GM19193 (cell line): ENCODE data around the gene RAD51B.

Experiments
- POLR2A ChIP-seq: IDR thresholded peaks from 4 replicates; pipeline ENCODE4 v1.6.1; 2011; ENCODE audit not compliant: insufficient read depth, insufficient read length; ENCODE audit errors: extremely low read depth

The RAD51B gene

DNA sequence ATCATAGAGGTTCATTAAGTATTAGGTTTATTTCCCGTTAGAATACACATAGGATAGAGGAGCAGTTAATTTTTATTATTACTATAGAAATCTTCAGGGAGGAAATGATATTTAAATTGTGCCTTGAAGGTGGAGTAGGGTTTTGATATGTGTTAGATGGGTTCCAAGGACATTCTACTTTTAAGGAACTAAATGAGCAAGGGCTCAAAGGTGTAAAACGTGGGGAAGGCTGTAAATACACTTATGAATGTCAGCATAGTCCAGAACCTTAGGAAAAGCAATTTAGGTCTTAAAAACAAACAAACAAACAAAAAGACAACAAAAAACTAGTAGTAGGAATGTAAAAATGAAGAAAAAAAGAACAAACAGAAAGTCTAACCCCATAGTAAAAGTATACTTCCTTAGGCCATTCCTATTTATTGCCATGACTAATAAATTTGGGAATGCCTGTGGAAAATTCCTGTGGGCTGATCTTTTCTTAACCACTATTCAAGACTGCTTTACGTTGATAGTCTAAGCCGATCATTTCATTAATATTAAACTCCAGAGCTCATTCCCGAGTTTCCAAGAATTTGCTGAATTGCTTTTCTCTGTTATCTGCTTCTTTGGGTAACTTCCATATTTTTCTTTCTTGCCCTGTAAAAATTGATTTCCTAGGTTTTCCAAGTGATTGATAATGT lies 180.3 kb downstream of the RAD51B start:
- TF ChIP-seq POLR2A, result no peak

DNA sequence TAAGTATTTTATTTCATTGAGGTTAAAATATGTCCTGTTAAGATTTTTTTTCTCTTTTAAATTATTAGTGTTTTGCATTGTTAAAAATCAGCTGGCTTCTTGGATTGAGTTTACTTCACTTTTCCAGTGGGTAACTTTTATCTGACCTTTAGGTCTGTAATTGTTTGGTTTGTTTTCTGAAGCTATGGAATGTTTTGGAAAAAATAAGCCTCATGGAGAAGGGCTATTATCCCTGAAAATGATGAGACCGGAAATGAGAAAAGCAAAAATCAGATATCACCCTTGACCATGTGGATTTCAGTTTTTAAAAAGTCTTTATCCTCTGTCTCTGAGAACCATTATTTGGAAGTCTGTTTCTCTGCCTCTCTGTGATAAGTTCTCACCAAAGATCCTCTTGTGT lies 180.9 kb downstream of the RAD51B start:
- no peak for TF ChIP-seq POLR2A

DNA sequence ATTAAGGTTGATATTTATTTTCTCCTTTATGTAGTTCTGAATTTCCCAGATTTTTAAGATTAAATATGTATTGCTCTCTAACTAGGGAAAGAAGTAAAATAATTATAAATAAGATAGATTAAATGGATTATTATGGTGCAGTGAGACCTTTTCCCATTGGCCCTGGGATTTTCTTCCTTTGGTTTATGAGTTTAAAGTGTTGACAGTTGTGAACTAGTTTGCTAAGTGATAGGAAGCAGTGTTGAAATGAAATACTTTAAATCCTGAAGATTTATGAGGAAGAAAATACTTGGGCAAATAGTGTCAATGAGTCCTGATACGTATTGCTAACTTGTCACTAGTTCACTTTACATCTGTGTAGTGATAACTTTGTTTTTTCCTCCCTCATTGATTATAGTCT lies 188.9 kb downstream of the RAD51B start:
- TF ChIP-seq POLR2A, result no peak

DNA sequence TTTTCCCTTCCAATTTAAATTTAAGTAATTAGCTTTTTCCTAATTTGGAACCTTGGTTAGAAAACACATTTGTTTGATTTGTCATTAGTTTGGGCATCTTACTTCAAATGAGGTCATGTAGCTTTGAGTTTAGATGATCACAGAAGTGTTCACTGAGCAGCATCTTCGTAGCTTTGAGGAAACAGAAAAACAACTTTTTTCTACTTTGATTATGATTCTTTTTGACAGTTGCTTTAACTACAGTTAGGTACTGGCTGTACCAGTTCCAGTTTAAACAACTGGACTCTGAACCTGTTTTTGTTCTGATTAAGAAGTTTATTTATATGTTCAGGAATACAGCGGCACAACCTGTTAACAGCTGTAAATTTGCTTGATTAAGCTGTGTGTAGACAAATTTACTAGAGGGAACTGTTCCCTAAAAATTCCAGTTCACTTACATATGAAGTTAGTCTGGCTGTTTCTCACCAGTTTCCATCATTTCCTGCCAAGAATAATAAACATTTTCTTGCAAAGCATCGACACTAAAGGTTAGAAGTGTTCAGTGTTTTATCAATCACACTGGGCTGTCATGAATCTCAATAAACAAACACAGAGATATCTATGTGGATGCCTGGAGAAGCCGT lies 191.9 kb downstream of the RAD51B start:
- TF ChIP-seq POLR2A, result no peak

DNA sequence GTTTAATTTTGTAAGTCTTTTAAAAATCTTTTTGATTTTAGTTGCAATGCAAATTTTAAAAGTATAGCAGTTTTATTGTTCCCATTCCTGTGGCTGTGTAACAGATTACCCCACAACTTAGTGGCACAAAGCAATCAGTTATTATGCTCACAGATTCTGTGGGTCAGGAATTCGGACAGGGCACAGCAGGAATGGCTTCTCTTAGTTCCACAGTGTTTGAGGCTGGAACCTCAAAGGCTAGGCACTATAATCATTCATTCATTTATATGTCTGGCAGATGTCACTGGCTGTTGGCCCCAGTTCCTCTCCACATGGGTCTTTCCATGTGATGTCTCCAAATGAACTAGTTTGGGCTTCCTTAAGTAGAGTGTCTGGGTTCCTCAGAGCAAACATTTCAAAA lies 193.3 kb downstream of the RAD51B start:
- TF ChIP-seq POLR2A, result no peak

DNA sequence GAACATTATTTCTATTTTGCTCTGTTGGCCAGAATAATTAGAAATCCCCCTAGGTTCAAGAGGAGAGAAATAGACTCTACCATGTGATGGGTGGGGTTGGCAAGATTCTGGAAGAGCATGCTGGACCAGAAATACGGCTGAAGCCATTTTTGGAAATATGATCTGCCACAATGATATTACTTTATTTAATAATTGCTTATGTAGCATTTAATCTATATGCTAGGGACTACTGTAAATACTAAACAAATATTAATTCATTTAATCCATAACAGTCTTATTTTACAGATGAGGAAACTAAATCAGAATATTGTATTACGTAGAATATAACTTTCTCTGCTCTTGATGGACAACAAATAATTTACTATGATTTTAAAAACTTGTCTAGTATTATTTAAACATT lies 193.7 kb downstream of the RAD51B start:
- TF ChIP-seq POLR2A, result no peak

DNA sequence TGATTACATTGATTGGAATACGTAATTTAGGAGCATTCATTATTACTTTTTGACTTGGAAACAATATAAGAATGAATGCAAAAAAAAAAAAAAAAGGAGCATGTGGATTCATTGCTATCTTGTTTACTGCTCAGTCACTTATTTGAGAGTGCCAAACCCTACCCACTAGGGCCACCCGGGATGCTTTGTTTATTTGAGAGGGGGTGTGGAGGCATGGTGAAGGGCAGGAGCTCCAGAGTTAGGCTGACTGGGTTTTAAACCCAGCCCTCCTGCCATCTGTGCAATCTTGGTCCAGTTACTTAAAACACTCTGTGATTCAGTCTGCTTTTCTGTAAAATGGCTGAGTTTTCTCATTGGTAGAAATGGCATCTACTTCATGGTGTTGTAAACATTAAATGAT lies 195.2 kb downstream of the RAD51B start:
- no peak for TF ChIP-seq POLR2A

DNA sequence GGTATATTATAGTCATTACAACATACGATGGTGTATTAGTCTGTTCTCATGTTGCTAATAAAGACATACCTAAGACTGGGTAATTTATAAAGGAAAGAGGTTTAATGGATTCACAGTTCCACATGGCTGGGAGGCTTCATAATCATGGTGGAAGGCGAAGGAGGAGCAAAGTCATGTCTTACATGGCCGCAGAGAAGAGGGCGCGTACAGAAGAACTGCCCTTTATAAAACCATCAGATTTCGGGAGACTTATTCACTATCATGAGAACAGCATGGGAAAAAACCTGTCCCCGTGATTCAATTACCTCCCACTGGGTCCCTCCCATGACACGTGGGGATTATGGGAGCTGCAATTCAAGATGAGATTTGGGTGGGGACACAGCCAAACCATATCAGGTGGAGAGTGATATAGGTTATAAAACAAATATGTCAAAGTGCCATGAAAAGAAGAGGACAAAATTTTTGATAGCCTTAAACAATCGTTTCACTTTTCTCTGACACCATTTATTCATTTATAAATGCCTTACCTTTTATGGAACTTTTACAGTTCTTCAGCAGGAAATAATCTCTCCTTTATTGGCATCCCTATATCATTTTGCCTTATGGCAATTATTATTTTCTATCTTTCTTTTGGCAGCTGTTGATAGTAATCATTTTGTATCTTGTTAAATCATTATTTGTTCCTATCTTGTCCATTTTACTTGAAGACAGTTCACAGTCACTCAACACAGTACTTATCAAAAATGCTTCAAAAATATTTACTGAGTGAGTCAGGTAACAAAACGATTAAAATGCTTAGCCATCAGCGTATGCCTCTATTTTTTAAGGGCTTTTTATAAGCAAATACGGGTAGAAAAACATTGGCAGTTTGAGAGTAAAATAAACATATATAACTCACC lies 196.0 kb downstream of the RAD51B start:
- no peak for TF ChIP-seq POLR2A

DNA sequence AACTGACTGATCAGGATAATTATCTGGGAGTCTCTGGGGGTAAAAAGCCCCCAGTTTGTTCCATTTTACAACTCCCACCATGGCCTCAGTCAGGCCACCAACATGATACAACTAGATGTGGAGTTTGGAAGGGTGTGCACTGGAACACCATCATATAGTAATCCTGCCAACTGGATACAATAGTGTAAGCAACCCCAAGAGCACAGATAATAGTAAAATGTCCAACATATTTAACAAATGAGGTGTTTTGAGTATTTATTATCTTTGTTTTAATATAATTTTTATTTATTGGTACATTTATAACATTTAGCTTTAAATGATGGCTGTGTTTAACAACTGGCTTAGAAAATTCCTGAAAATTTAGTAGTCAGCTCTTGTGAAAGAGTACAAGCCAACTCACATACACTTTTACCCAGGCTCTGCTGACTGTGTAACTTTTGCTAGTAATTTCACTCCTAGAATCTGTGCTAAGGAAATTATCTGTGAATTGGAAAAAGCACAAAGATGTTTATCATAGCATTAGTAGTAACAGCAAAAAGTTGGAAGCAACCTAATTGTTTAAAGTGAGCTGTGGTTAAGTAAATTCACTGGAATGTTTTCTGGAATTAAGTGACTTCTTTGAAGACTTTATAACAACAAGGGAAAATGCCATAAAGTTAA lies 196.8 kb downstream of the RAD51B start:
- TF ChIP-seq POLR2A, result no peak

DNA sequence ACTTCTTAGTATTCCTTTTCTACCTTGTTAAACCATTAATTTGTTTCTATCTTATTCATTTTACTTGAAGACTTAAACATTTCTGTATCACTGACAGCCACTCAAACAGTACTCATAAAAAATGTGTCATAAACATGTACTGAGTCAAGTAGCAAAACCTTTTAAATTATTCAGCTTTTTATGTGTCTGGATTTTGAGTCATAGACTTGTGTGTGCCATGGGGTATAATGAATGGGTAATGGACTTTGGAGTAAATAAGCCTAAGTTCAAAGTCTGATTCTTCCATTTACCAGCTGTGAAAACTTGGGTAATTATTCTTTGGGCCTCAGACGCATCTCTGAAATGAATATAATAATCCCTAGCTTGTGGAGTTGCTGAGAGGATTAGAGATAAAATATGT lies 199.0 kb downstream of the RAD51B start:
- no peak for TF ChIP-seq POLR2A

DNA sequence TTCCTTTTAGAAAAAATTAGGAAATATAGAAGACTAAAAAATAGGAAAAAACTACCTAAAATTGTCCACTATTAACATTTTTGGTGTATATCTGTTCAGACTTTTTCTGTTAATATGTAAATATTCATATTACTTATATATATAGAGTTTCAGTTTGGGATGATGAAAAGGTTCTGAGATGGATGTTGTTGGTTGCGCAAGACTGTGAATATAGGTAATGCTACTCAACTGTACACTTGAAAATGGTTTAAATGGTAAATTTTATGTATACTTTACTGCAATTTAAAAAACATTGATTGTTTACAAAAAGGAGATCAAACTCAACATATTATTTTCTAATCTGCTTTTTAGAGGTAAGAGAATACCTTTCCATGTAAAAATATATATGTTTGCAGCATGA lies 200.9 kb downstream of the RAD51B start:
- TF ChIP-seq POLR2A, result no peak

DNA sequence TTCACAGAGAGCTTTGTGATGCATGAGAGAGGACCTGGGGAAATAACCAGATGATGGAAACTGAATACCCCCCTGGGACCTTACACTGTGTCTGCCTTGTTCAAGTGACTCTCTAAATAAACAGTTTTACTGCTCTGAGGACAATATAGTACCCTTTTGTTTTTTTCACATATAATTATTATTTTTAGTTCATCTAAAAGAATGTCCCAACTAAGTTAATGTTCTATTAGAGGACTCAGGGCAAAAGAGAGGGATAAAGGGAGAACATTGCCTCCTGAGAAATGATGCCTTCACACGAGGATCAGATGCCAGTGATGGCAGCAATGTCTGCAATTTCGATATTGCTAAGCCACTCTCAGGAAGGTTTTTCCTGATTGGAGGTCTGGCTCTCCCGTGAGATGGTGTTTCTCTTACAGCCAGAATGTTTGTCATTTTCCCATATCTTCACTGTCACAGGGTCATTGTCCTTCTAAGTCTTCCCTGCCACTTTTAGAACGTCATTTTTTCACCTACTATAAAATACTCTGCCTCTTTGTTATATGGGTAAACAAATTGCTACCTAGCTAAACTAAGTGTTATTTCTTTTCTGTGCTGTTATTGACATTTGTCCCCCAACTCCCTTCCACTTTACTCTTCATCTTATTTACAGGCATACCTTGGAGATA lies 201.6 kb downstream of the RAD51B start:
- TF ChIP-seq POLR2A, result no peak

DNA sequence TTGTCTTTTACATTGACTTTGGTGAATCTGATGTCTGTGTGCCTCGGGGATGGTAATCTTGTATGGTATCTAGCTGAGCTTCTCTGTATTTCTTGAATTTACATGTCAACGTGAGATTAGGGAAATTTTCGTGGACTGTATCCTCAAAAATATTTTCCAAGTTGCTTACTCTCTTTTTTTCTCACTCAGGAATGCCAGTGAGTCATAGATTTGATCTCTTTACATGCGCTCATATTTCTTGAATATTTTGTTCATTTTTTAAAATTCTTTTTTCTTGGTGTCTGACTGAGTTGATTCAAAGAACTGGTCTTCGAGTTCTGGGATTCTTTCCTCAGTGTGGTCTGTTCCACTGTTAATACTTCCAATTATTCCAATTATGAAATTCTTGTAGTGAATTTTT lies 207.7 kb downstream of the RAD51B start:
- TF ChIP-seq POLR2A, result no peak

DNA sequence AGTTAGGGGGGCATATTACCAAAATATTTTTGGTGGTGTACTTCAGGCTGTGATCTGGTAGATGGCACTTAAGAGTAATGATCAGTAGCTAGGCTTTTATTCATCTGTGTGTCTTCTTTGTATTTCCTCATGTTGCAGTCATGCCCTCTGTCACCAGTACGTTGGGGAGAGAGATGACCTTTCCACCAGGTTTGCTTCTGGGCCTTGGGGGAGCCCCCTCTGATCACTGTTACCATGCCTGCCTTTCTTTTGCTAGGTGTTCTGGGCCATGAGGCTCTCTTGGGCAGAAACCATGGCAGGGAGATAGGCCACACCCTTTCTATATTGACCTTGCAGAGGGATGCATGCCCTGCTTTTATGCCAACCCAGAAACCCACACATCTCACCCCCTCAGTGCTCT lies 208.5 kb downstream of the RAD51B start:
- TF ChIP-seq POLR2A, result no peak

DNA sequence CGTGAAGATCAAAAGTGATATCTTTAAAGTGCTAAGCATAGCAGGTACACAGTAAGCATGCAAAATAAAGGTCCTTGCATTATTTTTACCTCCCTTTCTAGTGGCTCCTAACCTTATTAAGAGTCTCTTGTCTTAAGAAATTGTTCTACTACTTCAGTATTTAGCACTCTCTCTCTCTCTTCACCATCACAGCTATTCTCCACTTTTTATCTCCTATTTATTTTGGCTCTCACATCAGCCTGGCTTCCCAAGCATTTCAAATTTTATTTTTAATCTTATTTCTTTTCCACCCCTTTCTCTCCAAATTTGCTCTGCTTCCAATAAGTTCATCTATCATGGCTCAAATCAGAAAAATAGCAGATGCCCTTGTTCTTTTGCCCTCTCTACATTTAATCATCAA lies 212.6 kb downstream of the RAD51B start:
- TF ChIP-seq POLR2A, result no peak
